Peyer's patch (tissue), 4 donors: Measurements from ENCODE around the gene NR6A1.

Source experiments
- POLR2A ChIP-seq, 2 donors: fragments of 450-650 bp; IDR thresholded peaks; one replicate each; pipeline ENCODE4 v1.5.1; 2017; ENCODE audit warnings: antibody characterized with exemption in 2 of 2, mild to moderate bottlenecking in 2 of 2, moderate library complexity in 2 of 2
- TF ChIP-seq, protein P1 (sequence below), 6 experiments: fragments of 450-650 bp in 4 of 6; fragments of 200-600 bp in 2 of 6; sonication (generic) in 1 of 6; IDR thresholded peaks; one replicate each; pipeline ENCODE4 v1.5.1; 2017 to 2019; ENCODE audit warnings: antibody characterized with exemption in 6 of 6, mild to moderate bottlenecking in 3 of 6, moderate library complexity in 1 of 6

DNA sequence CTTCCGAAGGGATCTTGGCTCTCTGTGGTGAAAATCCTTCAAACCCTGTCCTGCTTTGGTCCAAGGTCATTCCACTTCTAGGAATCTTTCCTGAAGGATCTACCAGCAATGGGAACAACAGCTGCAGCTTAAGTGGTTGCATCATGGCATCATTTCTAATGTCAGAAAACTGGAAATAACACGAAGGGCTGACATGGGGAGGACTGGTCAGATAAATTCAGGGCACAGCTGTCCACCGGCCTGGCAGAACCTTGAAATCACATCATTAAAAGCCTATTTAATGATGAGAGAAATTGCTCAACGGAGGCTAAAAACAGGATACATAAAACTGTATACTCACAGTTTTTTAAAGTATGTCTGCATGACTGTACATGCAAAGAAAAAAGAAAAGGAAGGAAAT, 34.1 kb upstream of the NR6A1 start:
- TF ChIP-seq POLR2A (IDR thresholded peaks at IDR 0.05) = no peak
- TF ChIP-seq, protein P1, sequence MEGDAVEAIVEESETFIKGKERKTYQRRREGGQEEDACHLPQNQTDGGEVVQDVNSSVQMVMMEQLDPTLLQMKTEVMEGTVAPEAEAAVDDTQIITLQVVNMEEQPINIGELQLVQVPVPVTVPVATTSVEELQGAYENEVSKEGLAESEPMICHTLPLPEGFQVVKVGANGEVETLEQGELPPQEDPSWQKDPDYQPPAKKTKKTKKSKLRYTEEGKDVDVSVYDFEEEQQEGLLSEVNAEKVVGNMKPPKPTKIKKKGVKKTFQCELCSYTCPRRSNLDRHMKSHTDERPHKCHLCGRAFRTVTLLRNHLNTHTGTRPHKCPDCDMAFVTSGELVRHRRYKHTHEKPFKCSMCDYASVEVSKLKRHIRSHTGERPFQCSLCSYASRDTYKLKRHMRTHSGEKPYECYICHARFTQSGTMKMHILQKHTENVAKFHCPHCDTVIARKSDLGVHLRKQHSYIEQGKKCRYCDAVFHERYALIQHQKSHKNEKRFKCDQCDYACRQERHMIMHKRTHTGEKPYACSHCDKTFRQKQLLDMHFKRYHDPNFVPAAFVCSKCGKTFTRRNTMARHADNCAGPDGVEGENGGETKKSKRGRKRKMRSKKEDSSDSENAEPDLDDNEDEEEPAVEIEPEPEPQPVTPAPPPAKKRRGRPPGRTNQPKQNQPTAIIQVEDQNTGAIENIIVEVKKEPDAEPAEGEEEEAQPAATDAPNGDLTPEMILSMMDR (IDR thresholded peaks at IDR 0.05) = no peak
